Panc1 (cell line): ENCODE data around the gene RPS6KA1.

ENCODE experiments used
- TCF7L2 ChIP-seq: IDR thresholded peaks from 2 replicates; pipeline ENCODE4 v1.6.1; 2011; ENCODE audit warnings: mild to moderate bottlenecking, low read depth, low read length, inconsistent platforms
- TF ChIP-seq, protein P1 (sequence below): fragments of 450-650 bp; IDR thresholded peaks from 2 replicates; pipeline ENCODE4 v1.5.1; 2017; ENCODE audit warnings: mild to moderate bottlenecking

DNA sequence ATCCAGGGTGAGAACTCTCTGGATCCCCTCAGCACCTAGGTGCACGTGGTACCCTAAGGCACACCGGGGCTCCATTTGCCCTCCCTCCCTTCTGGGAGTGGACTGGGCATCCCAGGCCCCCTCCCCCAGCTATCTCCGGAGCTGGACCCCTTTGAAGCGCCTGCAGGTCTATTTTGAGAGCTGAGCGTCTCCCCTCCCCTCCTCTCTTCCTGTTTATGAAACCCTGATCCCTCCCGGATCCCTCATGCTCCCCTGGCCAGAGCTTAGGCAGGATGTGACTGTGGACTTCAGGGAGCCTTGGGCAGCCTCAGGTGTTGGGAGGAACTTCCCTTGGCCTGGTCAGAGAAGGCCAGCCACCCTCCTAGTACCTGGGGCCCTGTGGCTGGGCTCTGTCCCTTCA is 10.2 kb downstream of the RPS6KA1 start:
- no peak for TF ChIP-seq TCF7L2
- TF ChIP-seq, protein P1, sequence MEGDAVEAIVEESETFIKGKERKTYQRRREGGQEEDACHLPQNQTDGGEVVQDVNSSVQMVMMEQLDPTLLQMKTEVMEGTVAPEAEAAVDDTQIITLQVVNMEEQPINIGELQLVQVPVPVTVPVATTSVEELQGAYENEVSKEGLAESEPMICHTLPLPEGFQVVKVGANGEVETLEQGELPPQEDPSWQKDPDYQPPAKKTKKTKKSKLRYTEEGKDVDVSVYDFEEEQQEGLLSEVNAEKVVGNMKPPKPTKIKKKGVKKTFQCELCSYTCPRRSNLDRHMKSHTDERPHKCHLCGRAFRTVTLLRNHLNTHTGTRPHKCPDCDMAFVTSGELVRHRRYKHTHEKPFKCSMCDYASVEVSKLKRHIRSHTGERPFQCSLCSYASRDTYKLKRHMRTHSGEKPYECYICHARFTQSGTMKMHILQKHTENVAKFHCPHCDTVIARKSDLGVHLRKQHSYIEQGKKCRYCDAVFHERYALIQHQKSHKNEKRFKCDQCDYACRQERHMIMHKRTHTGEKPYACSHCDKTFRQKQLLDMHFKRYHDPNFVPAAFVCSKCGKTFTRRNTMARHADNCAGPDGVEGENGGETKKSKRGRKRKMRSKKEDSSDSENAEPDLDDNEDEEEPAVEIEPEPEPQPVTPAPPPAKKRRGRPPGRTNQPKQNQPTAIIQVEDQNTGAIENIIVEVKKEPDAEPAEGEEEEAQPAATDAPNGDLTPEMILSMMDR = no peak
